ENCODE measurements around the gene JMJD8. TPM values are rescaled to one million over a fixed set of nuclear protein-coding genes. Genes with fewer than 3 reads are reported as not detected.
A peak's percentile ranks its signal among the peaks of the same experiment; 100 is the strongest.

The JMJD8 gene
- total RNA-seq (2014; rRNA removed; shearing (Covaris generic); ENCODE audit: low replicate concordance) = 15.1 and 66.3 TPM in 2 replicates

- Histone ChIP-seq H3K27me3 (no peaks in the 10 kb centered on the region), H3K36me3 (peaks cover 62% of the 10 kb centered on the region), H3K4me3 (peak within 1 kb of the TSS; percentile 51), H3K9me3 (no peaks in the 10 kb centered on the region)
- peak; percentile 94 for DNase-seq
Observed at GRCh38 chr16:684071-684794, at the start of gene JMJD8. TSS of gene JMJD8 (minus strand) at chr16:684334. CDS start at chr16:684319, 15 bp downstream.

GRCh38 chr16:733382-734207 is 49.5 kb upstream of the JMJD8 start:
- Histone ChIP-seq H3K9me3 (no peaks in the 10 kb centered on the region), H3K36me3 (peaks cover 44% of the 10 kb centered on the region), H3K4me3 (no peak overlapping the region), H3K27me3 (no peaks in the 10 kb centered on the region)
- DNase-seq = no peak

GRCh38 chr16:732936-733335 is 48.8 kb upstream of the JMJD8 start:
- Histone ChIP-seq H3K36me3 (peaks cover 41% of the 10 kb centered on the region), H3K9me3 (no peaks in the 10 kb centered on the region), H3K27me3 (no peaks in the 10 kb centered on the region), H3K4me3 (no peak overlapping the region)
- no peak for DNase-seq

GRCh38 chr16:732332-732731 is 48.2 kb upstream of the JMJD8 start:
- no peak for DNase-seq
- Histone ChIP-seq H3K27me3 (no peaks in the 10 kb centered on the region), H3K9me3 (no peaks in the 10 kb centered on the region)

GRCh38 chr16:730666-731509 is 46.8 kb upstream of the JMJD8 start:
- H3K27me3 ChIP-seq = peaks cover 2% of the 10 kb centered on the region; the same call in 1 of the 2 replicates
- peaks cover 25% of the 10 kb centered on the region for H3K36me3 ChIP-seq
- no peak overlapping the region for H3K4me3 ChIP-seq
- no peaks in the 10 kb centered on the region for H3K9me3 ChIP-seq
- DNase-seq = no peak

More at GRCh38 chr16:732332-732731, 48.2 kb upstream of the JMJD8 start:
- Histone ChIP-seq H3K4me3 (no peak overlapping the region), H3K36me3 (peaks cover 37% of the 10 kb centered on the region)

GRCh38 chr16:729768-730665 is 45.9 kb upstream of the JMJD8 start:
- DNase-seq = no peak
- H3K27me3 ChIP-seq = peaks cover 2% of the 10 kb centered on the region; the same call in 1 of the 2 replicates
- no peak overlapping the region for H3K4me3 ChIP-seq
- no peaks in the 10 kb centered on the region for H3K9me3 ChIP-seq
- H3K36me3 ChIP-seq = peaks cover 19% of the 10 kb centered on the region

- peaks cover 2% of the 10 kb centered on the region; the same call in 1 of the 2 replicates for H3K27me3 ChIP-seq
- no peaks in the 10 kb centered on the region for H3K9me3 ChIP-seq
- DNase-seq = no peak
- no peak overlapping the region for H3K4me3 ChIP-seq
- peaks cover 19% of the 10 kb centered on the region for H3K36me3 ChIP-seq
Observed at GRCh38 chr16:728890-729744, 45.0 kb upstream of the JMJD8 start.

- H3K36me3 ChIP-seq = peaks cover 11% of the 10 kb centered on the region
- no peaks in the 10 kb centered on the region for H3K9me3 ChIP-seq
- peak overlapping the region; percentile 51 for H3K4me3 ChIP-seq
- peaks cover 2% of the 10 kb centered on the region; the same call in 1 of the 2 replicates for H3K27me3 ChIP-seq
- DNase-seq = peak; percentile 88
Observed at GRCh38 chr16:728131-728889, 44.2 kb upstream of the JMJD8 start.

- Histone ChIP-seq H3K9me3 (no peaks in the 10 kb centered on the region), H3K36me3 (peaks cover 7% of the 10 kb centered on the region), H3K4me3 (peak overlapping the region; percentile 51), H3K27me3 (peaks cover 2% of the 10 kb centered on the region; the same call in 1 of the 2 replicates)
- no peak for DNase-seq
Observed at GRCh38 chr16:727291-727977, 43.3 kb upstream of the JMJD8 start.

GRCh38 chr16:726438-727290 is 42.5 kb upstream of the JMJD8 start, which contains the start of the genes CCDC78 and HAGHL:
TSS of gene CCDC78 (minus strand) at chr16:726443. CDS start at chr16:726367, 76 bp downstream.
TSS of gene HAGHL (plus strand) at chr16:727106. CDS start at chr16:727510, 404 bp downstream.
- Histone ChIP-seq H3K36me3 (peaks cover 4% of the 10 kb centered on the region), H3K9me3 (no peaks in the 10 kb centered on the region), H3K27me3 (peaks cover 2% of the 10 kb centered on the region; the same call in 1 of the 2 replicates), H3K4me3 (peak within 1 kb of the TSS; percentile 51)
- peak; percentile 73 for DNase-seq

GRCh38 chr16:726188-726437 is 42.0 kb upstream of the JMJD8 start:
- no peak for DNase-seq

GRCh38 chr16:725463-726187 is 41.5 kb upstream of the JMJD8 start:
- Histone ChIP-seq H3K36me3 (peaks cover 4% of the 10 kb centered on the region), H3K9me3 (no peaks in the 10 kb centered on the region), H3K27me3 (peaks cover 2% of the 10 kb centered on the region; the same call in 1 of the 2 replicates), H3K4me3 (no peak overlapping the region)
- DNase-seq = no peak

More at GRCh38 chr16:726188-726437, 42.0 kb upstream of the JMJD8 start:
- peaks cover 2% of the 10 kb centered on the region; the same call in 1 of the 2 replicates for H3K27me3 ChIP-seq
- H3K4me3 ChIP-seq = no peak overlapping the region
- H3K9me3 ChIP-seq = no peaks in the 10 kb centered on the region
- peaks cover 4% of the 10 kb centered on the region for H3K36me3 ChIP-seq
